AG04450 (cell line): ENCODE results near the gene BMP8A. TPM values are rescaled to one million over a fixed set of nuclear protein-coding genes. Genes with fewer than 3 reads are reported as not detected.
"Not testable (repeated sequence)": the region's sequence is repeated elsewhere in the genome, so short reads cannot be mapped to it uniquely, and the experiment has no call there.

Experiments
- CTCF ChIA-PET: fragments of 300-600, 350-600 bp; formaldehyde crosslinking; extraction: SDS; loops from one replicate; lab custom pipeline; 2022; ENCODE audit warnings: antibody characterized with exemption, inconsistent platforms; lab: Charles Lee
- POLR2A ChIA-PET: fragments of 350-600 bp; formaldehyde crosslinking; extraction: SDS; loops from one replicate; lab custom pipeline; 2021; ENCODE audit warnings: antibody characterized with exemption, inconsistent platforms; lab: Yijun Ruan, JAX
- DNase-seq: peaks from one replicate; pipeline ENCODE4 v3.0.0-alpha.2; 2011; ENCODE audit warnings: low read depth, low spot score
- H3K27ac ChIP-seq: one replicate; pipeline ENCODE4 v1.5.1; 2012; ENCODE audit warnings: low read depth, low read length, control low read depth
- H3K27me3 ChIP-seq: one replicate; pipeline ENCODE4 v1.6.0; 2012; ENCODE audit warnings: low read length; ENCODE audit not compliant: control insufficient read depth, insufficient read depth
- H3K4me3 ChIP-seq: 2 replicates; pipeline ENCODE4 v1.5.1; 2011; ENCODE audit warnings: mild to moderate bottlenecking, low read depth, low read length, control low read depth
- H3K9me3 ChIP-seq: 2 replicates; pipeline ENCODE4 v1.5.1; 2012; ENCODE audit warnings: low read length; ENCODE audit not compliant: control insufficient read depth, insufficient read depth
- CTCF ChIP-seq: IDR thresholded peaks from 2 replicates; pipeline ENCODE4 v1.5.1; 2011; ENCODE audit warnings: low read depth, low read length, control low read depth, inconsistent platforms
- polyA plus RNA-seq: library from polyadenylated mRNA; depleted of rRNA; stranded (reverse); fragments of >200 nt; gene quantifications from 2 replicates; pipeline ENCODE4 v1.2.3, GENCODE V29; 2011

BMP8A gene
- polyA plus RNA-seq, 1 experiment: not detected

GRCh38 chr1:39524591-39525365 lies 33.3 kb downstream of the BMP8A start:
- Histone ChIP-seq H3K4me3 (no peak overlapping the region), H3K27ac (no peak overlapping the region), H3K27me3 (no peaks in the 10 kb centered on the region), H3K9me3 (no peaks in the 10 kb centered on the region)
- TF ChIP-seq CTCF: no peak
- POLR2A ChIA-PET: interaction anchor here (0.6 kb wide), 1 partner anchor 130 kb away, joined by 3 read pairs; no protein-coding TSS in a partner anchor
- CTCF ChIA-PET: interaction anchor here (1.5 kb wide), 1 partner anchor 14 kb away, joined by 8 read pairs; no protein-coding TSS in a partner anchor
- no peak for DNase-seq

- CTCF ChIA-PET: interaction anchor here (1.0 to 1.5 kb wide), 2 partner anchors 13 kb away, joined by 3 to 8 read pairs; no protein-coding TSS in a partner anchor
- no peaks in the 10 kb centered on the region for H3K27me3 ChIP-seq
- POLR2A ChIA-PET: no interaction called here
- TF ChIP-seq CTCF: no peak
- H3K27ac ChIP-seq: no peak overlapping the region
- DNase-seq: no peak
- H3K9me3 ChIP-seq: no peaks in the 10 kb centered on the region
- H3K4me3 ChIP-seq: no peak overlapping the region
These were observed 34.1 kb downstream of the BMP8A start for GRCh38 chr1:39525366-39526165.

GRCh38 chr1:39526466-39527189 lies 35.2 kb downstream of the BMP8A start:
- no peaks in the 10 kb centered on the region for H3K9me3 ChIP-seq
- no peak for TF ChIP-seq CTCF
- no peak overlapping the region for H3K27ac ChIP-seq
- DNase-seq: no peak
- no peaks in the 10 kb centered on the region for H3K27me3 ChIP-seq
- ChIA-PET POLR2A (no interaction called here), CTCF (interaction anchor here (0.6 to 1.0 kb wide), 2 partner anchors 12 to 193 kb away, joined by 3 read pairs; no protein-coding TSS in a partner anchor)
- no peak overlapping the region for H3K4me3 ChIP-seq

GRCh38 chr1:39527190-39527579 lies 35.7 kb downstream of the BMP8A start:
- H3K27me3 ChIP-seq, DNase-seq, POLR2A ChIA-PET, H3K27ac ChIP-seq, H3K9me3 ChIP-seq, H3K4me3 ChIP-seq: not testable (repeated sequence)
- CTCF ChIA-PET: interaction anchor here (4.2 kb wide), 1 partner anchor 11 kb away, joined by 25 read pairs; no protein-coding TSS in a partner anchor

- H3K4me3 ChIP-seq: no peak overlapping the region
- H3K9me3 ChIP-seq: no peaks in the 10 kb centered on the region
- ChIA-PET CTCF (interaction anchor here (4.2 kb wide), 1 partner anchor 10 kb away, joined by 25 read pairs; no protein-coding TSS in a partner anchor), POLR2A (no interaction called here)
- no peak for TF ChIP-seq CTCF
- DNase-seq: no peak
- no peak overlapping the region for H3K27ac ChIP-seq
- no peaks in the 10 kb centered on the region for H3K27me3 ChIP-seq
These were observed 36.6 kb downstream of the BMP8A start for GRCh38 chr1:39528082-39528481.
